Eye (tissue), 1 donor: ENCODE data around the gene EHMT1.

Experiments
- DNase-seq: peaks from one replicate; pipeline ENCODE4 v3.0.0-alpha.2; 2015

Gene EHMT1

DNA sequence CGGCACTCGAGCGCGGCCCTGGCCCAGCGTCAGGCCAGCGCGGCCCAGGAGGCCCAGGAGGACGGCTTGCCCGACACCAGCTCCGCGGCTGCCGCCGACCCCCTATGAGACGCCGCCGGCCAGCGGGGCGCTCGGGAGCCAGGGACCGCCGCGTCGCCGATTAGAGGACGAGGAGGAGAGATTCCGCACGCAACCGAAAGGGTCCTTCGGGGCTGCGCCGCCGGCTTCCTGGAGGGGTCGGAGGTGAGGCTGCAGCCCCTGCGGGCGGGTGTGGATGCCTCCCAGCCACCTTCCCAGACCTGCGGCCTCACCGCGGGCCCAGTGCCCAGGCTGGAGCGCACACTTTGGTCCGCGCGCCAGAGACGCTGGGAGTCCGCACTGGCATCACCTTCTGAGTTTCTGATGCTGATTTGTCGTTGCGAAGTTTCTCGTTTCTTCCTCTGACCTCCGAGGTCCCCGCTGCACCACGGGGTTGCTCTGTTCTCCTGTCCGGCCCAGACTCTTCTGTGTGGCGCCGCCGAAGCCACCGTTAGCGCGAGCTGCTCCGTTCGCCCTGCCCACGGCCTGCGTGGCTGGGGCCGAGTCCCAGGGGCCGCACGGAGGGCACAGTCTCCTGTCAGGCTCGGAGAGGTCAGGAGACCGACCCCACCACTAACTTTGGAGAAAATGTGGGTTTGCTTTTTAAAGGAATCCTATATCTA is 216.2 kb downstream of the EHMT1 start:
- no peak for DNase-seq

DNA sequence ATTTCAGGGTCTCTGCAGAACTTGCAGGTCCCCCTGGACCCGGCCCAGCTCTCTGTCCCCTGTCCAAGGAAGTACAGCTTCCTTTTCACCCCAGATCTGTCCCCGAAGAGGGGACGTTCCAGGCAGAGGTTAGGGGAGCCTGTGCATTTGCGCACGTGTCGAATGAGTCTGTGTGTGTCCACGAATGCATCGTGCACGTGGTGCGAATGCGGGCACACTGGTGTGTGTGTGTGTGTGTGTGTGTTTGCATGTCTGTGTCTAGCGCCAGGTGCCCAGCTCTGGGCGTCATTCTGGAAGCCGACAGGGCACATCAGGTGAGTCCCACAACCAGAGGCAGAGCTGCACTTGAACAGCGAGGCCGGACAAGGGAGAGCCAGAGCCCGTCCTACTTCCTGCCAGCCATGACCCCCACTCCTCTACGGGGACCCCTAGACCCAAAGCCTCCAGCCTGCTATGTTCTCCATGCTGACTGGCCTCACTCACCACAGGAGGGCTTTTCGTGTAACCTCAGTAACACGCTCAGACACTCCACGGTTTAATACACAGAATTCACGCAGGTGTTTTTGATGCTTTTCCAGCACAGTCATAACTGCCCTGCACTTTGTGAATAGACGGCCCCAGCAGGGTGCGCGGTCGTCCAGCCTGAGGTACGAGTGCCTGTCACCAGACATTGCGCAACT is 217.5 kb downstream of the EHMT1 start:
- DNase-seq = peak; percentile 9

DNA sequence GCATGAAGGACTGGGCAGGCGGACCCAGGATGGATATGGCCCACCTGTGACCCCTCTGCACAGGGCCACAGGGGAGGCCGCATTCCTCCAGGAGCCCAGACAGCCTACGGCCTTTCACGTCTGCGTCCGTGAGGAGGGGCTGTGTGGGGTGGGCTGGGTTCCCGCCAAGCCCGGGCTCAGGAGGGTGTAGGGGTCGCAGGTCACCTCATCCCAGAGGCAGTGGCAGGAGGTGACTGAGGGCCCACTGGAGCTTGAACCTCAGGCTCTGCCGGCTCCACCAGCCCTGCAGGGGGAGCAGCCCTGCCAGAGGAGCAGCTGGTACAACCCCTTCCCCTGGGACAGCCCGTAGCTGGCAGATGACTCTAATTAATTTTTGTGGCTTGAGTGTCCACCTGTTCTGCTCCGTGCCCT is 218.0 kb downstream of the EHMT1 start:
- DNase-seq = peak; percentile 23

DNA sequence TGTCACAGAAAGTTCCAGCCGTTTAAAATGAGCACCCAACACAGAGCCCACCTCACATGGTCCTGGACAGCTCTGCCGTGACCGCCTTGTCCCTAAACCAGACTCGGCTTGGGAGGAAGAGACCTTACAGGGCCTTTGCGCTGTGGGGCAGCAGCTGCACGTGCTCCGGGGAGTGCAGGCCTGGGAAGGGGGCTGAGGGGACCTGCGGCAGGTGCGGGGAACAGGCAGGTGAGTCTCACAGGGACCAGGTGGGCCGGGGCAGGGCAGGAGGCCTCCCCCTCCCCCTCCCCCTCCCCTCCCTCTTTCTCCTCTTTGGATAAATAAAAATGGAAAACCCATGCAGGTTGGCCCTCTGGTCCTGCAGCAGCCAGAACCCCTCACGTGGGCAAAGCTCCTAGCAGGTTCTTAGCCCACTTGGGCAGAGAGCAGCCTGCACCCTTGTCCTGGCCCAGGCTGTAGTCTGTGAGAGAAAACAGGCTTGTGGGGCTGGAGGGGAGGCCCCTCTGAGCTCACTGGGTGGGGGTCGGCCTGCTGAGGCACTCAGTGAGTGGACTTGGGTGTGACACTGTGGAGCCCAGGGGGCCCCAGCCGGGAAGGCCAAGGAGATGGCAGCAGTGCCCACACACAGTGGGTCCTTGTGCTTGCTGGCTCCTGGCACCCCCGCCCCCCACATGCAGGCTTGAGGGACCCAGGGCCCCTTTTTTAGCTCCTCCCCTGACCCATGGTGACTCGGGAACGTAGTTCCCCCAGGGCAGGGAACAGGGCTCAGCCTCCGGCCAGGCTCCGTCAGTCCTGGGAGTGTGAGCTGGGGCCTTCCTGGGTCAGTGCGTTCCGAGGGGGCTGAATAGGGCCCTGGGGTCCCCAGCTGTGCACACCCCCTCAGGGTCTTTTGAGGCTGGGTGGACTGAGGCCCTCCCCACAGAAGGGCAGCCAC is 218.8 kb downstream of the EHMT1 start:
- DNase-seq = no peak

DNA sequence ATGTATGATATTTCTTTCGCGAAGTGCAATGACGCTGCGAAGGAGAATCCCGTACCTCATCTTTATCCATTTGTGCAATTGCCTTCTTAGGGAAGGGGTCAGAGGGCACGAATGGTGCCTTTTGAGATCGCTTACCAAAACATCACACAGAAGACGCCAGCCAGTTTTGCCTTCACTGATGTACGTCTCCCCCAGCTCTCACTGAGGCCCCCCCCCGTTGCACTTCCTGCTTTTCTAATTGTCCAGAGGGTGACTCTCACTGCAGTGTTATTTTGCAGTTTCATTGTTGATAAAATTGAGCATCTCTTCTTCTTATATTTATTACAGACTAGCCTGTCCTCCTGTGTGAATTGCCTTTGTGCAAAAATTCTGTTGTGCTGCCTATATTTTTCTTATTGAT is 219.8 kb downstream of the EHMT1 start:
- no peak for DNase-seq

DNA sequence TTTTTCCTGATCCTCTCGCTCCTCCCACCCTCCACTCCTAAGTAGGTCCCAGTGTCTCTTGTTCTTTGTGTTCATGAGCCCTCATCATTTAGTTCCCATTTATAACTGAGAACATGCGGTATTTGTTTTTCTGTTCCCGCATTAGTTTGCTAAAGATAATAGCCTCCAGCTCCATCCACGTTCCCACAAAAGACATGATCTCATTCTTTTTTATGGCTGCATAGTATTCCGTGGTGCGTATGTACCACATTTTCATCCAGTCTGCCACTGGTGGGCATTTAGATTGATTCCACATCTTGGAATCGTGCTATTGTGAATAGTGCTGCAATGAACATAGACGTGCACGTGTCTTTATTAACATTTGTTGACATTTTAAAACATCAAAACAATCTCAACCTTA is 224.6 kb downstream of the EHMT1 start:
- no peak for DNase-seq

DNA sequence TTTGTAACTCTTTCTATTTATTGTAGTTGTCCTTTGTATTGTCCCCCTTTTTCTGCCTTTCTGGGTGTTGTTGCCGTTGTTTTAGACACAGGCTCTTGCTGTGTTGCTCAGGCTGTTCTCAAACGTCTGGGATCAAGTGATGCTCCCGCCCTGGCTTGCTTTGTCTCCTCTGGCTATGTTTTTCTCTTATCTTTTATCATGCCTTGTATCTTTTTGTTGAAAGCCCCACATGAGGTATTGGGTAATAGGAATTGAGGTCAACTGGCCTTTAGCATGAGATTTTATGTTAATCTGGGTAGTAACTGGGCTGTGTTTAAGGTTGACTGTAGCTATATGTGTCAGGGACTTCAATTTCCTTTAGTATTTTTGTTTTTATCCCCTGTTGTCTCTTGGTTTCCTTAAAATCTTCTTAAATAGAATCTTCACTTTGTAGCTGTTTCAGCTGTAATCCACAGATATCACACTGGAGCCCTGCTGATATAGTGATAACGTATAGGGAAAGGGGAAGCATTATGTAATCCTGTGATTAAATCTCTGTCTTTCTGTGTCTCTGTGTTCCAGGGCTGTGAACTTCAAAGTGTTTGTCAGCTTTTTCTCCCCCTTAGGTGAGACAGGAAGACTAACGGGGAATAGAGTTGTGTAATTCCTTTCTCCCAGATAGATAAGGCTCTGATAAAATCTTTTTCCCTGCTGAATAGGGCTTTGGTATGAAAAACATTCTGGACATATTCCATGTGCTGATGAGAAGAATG is 232.9 kb downstream of the EHMT1 start:
- no peak for DNase-seq

DNA sequence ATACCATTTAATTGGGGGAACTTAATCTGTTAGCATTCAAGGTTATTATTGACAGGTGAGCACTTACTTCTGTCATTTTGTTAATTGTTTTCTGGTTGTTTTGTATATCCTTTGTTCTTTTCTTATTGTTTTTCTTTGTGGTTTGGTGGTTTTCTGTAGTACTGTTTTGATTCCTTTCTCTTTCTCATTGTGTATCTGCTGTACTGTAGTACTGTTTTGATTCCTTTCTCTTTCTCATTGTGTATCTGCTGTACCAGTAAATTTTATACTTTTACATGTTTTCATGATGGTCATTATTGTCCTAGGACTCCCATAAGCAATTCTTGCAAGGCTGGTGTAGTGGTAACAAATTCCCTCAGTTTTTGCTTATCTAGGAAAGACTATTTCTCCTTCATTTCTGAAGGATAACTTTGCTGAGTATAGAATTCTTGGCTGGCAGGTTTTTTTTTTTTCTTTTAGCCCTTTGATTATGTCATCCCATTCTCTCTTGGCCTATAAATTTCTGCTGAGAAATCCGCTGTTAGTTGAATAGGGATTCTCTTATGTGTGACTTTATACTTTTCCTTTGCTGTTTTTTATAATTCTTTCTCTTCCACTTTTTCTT is 234.7 kb downstream of the EHMT1 start:
- no peak for DNase-seq

DNA sequence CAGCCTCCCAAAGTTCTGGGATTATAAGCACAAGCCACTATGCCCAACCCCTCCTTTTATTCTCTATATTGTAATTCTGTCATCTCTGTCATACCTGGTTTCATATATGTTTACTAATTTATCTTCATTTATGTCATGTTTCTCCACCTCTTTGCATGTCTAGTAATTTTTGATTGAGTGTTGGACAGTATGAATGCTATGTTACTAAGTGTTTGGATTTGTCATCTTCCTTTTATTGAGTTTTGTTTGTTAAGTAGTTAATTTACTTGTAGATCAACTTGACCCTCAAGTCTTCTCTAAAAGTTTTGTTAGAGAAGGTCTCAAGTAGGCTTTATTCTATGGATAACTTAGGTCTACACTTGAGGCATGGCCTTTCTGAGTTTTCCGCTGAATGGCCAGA is 241.6 kb downstream of the EHMT1 start:
- DNase-seq = no peak

DNA sequence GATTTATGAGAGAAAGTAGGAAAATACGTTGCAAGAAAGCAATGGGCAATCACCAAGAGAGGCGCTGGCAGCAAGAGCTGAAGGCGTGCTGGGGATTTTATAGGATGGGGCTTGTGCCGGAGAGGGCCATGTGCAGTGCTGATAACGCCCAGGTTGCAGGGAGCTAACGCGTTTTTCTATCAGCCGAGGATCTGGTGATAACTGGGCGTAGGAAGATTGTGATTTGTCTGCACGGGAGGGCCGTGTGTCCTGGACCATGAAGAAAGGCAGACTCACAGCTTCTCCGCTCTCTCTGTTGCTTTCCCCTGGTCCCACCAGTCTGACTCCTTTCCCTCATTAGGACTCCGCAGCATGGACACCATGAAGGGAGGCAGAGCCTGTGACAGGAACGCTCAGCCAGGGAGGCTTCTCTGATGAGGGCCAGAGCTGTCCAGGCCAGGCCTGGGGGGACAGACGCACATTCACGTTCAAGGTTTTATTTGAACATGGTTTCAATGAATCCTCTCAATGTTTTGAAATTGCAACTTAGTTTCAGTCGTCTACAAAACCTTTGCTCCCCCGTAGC is 246.9 kb downstream of the EHMT1 start:
- DNase-seq = no peak

DNA sequence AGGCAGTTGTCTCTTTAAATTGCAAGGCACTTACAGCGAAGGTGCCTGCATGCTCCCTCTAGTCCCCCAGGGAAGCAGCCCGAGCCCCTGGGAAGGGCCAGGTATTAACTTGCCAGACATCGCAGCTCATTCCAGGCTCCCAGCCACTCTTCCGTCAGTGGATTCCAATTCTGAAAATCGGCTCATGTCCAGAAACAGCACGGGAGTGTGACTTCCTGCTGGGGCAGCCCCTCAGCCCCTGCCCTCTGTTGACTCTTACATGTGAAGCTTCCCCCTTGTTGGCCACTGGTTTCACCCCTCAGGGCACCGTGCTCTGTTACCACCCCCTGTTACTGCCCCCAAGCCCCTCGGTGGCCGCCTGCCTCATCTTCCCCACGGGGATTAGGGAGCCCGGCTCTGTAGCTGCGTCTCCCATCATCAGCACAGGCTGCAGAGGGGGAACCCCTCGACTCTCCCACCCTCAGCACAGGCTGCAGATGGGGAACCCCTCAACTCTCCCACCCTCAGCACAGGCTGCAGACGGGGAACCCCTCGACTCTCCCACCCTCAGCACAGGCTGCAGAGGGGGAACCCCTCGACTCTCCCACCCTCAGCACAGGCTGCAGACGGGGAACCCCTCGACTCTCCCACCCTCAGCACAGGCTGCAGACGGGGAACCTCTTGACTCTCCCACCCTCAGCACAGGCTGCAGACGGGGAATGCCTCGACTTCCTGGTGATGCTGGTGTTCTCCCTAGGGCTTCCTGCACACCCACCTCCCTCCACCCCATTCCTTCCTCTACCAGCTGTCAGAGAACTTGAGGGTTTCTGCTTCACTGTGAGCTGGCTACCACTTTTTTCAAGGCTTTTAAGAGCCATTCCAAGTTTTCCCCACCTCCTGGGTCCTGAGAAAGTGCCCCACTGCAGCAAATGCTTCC is 247.7 kb downstream of the EHMT1 start:
- no peak for DNase-seq

DNA sequence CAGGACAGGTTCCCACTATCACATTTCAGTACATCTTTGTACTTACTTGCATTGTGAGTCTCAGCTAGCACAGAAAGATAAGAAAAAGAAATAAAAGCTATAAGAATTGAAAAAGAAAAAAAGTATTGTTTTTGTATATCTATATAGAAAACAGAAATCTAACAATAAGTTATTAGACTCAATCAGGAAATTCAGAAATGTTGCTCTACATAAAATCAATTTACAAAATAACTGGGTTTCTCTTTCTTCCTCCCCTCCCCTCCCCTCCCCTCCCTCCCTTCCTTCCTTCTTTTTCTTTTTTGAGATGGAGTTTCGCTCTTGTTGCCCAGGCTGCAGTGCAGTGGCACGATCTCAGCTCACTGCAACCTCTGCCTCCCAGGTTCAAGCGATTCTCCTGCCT is 251.6 kb downstream of the EHMT1 start:
- no peak for DNase-seq

DNA sequence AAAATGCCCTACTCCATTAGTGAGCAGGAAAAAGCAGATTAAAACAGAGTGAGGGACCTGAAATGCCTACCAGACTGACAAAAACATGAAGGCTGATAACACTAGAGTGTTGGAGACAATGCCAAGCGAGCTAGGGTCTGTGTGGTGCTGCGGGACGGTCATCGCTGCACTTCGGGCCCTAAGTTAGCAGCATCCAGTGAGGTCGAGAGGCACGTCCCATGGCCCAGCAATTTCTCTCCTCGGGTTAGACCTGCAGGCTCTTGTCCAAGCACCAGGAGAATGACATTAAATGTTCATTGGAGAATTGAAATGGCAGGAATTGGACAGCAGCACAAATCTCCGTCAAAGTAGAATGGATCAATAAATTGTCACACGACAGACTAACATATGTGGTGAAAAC is 253.5 kb downstream of the EHMT1 start:
- peak; percentile 17 for DNase-seq

DNA sequence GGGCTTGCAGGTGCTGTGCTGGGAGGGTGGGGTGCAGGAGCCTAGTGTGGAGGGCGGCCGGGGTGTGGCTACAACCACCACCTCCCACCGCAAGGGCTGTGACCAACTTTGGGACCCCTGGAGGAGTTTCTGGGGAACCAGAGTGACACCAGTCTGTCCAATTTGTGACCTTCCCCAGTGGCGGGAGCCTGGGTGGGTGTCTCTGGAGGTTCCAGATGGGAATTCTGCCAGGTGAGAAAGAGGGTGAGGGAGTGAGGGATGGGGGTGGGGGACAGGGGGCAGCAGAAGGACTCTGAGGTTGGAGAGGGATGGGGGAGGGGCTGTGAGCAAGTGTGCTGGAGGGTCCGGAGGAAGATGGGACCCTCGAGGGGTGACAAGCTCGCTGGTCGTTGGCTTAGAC is 254.6 kb downstream of the EHMT1 start:
- DNase-seq = no peak

DNA sequence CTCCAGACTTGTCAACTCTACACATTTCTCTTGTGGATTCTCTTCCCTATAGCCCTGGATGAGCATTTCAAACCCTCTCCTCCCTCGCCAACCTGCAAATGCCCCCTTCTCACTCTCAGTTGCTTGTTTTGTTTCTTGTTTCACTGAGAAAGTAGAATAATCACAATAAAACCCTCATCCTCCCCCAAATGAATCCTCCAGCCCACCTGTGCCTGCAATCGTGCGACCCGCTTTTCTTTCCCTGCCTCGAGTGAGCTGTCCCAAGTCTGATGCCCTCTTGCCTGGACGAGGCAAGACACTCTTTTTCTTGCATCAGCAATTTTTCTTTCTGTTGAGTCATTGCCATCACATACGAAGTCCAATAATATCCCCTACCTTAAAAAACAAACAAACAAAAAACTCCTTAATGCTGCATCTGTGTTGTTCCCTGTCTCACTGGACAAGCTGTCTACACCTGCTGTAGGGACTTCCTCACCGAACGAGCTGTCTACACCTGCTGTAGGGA is 255.1 kb downstream of the EHMT1 start:
- DNase-seq = no peak

DNA sequence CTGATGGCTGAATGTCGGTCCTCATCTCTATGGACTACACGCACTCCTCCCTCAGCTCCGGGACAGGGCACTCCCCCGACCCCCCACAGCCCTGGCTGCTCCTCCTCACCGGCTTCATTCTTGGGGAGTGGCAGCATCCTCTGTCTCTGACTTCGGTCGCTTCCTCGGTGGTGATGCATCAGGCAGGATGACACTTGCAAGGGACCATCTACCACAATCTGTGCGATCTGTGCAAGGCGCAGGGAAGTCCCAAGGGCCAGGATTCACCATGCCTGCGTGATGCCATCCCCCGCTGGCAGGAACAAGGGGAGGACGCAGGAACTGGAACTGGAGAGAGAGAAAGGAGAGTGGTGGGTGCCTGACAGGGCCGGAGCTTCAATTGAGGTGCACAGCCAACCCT is 256.5 kb downstream of the EHMT1 start:
- DNase-seq = no peak

DNA sequence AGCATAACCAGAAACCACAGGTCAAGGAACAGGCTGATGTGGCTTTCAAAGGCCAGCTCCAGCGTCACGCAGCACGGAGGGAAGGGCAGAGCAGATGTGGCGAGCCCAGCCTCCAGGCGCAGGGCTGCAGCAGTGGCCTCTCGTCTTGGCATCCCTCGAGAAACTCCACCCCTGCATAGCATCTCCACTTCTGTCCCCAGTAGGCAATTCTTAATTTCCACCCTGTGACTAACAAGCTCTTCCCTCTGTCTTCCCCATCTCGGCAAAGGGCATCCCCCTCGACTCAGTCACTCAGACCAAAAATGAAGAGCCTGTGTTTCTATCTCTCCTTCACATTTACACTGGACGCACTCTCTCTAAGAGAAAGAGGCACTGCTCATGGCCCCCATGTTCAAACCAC is 257.0 kb downstream of the EHMT1 start:
- no peak for DNase-seq

DNA sequence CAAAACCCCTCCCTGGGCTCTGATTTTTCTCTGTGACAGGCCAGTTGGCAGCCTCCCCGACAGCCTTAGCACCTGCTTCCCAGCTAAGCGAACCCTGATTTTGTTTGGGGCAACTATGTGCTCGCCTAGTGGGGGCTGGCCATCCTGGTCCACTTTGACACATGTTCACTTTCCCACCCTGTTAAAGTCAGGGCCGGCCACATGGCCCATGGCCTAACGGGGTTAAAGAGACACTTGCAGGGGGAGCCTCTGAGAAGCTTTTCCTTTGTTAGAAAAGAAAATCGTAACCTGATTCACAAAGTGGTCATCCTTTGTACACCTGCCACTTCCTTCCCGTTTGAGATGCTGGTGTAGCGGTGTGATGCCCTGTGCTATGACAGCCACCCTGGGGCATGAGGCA is 257.5 kb downstream of the EHMT1 start:
- DNase-seq = no peak

DNA sequence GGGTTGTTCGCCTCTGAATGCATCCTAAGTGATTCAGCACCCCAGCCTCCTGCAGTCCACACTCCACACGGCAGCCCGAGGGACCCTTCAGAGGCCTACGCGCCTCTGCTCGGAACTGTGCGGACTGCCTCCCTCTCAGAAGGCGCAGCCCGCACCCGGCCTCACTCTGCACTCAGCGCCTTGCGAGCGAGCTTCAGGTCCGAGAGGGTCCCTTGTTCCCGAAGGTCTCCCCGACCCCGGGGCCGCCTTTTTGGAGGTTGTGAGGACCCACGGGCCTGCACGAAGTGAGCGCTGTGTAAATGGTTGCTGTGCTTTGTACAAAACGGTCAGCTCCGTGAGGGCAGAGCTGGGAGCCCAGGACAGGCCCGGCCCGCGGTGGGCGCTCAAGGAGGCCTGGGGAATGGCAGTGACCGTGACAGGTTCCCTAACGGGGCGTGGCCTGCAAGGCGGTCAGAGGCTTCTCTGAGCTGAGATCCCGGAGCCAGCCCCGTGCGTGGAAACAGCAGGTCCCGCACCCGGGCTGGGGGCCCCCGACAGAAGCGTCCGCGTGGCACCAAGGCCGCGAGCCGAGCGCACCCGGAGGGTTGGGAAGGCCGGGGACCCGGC is 258.1 kb downstream of the EHMT1 start:
- no peak for DNase-seq

DNA sequence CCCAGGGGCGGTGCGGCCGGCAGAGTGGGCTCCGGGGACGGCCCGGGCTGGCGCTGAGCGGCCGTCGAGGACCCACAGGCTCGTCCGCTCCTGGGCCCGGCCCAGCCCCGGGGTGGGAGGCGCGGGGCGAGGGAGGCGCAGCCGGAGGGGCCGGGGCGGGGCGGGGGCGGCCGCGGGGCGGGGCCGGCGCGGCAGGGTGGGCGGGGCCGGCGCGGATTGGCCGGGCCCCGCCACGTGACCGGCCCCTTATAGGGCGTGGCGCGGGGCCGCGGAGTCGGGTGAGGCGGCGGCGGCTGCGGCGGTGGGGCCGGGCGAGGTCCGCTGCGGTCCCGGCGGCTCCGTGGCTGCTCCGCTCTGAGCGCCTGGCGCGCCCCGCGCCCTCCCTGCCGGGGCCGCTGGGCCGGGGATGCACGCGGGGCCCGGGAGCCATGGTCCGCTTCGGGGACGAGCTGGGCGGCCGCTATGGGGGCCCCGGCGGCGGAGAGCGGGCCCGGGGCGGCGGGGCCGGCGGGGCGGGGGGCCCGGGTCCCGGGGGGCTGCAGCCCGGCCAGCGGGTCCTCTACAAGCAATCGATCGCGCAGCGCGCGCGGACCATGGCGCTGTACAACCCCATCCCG is 258.8 kb downstream of the EHMT1 start, which contains the start of gene CACNA1B:
CACNA1B (plus strand) TSS at position 277 of the 617 bp plus-strand sequence; CDS start at position 429, 152 bp downstream.
- DNase-seq = peak; percentile 59
